Activated CD8-positive, alpha-beta memory T cell treated with anti-CD3 and anti-CD28 coated beads for 36 hours (primary cell): ENCODE data around the gene NUDT17. TPM values are rescaled to one million over a fixed set of nuclear protein-coding genes. Genes with fewer than 3 reads are reported as not detected.
"Not testable (repeated sequence)": the region's sequence is repeated elsewhere in the genome, so short reads cannot be mapped to it uniquely, and the experiment has no call there.

Experiments used
- CTCF ChIA-PET: fragments of 350-600 bp; sonication (Branson Sonifier 250); formaldehyde crosslinking; loops from one replicate; lab custom pipeline; 2021; ENCODE audit warnings: antibody characterized with exemption; lab: Charles Lee
- POLR2A ChIA-PET: fragments of 350-600 bp; sonication (Branson Sonifier 250); formaldehyde crosslinking; loops from one replicate; lab custom pipeline; 2021; ENCODE audit warnings: antibody characterized with exemption; lab: Charles Lee
- total RNA-seq, 2 experiments: library from RNA; stranded (reverse); gene quantifications; one replicate each; pipeline ENCODE4 v1.2.3, GENCODE V29; 2021

The NUDT17 gene, protein sequence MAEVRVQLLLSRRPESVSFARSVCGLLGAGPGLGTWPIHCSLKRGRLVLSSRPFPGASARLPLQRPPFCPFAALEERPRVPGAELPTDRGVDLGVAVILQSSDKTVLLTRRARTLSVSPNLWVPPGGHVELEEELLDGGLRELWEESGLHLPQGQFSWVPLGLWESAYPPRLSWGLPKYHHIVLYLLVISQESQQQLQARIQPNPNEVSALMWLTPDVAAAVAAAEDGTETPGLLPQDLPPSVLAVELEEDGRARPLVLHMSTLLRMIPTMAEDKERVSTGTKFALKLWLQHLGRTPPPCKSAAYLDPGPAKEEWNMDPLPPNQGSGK
- total RNA-seq = 1 to 10 TPM; 2.6 to 2.9 TPM

DNA sequence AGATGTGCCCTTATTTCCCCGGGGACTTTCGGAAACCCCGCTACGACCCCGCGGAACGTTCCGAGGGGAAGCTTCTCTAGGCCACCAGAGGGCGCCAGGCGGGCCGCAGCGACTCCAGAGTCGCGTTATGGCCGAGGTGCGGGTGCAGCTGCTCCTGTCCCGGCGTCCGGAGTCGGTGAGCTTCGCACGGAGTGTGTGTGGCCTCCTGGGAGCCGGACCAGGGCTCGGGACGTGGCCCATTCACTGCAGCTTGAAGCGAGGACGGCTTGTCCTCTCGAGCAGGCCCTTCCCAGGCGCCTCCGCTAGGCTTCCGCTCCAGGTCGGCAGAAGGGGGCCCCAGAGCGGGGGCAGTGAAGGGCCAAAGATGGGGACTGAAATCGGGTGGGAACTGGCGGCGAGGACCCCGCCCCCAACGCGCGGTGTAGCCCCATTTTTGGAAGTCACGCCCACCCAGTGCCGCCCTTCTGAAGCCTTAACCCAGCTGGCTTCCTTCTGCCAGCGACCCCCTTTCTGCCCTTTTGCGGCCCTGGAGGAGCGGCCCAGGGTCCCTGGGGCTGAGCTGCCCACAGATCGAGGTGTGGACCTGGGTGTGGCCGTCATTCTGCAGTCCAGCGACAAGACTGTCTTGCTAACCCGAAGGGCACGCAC lies at the start of gene NUDT17:
Gene NUDT17, plus strand, starts transcription at position 117 of the 648 bp plus-strand sequence. Its CDS starts 11 bp downstream, at position 128.
- POLR2A ChIA-PET = interaction anchor here (0.6 to 4.4 kb wide), 9 partner anchors 13 to 121 kb away, joined by 3 to 43 read pairs (median 4); partner anchors contain the start of genes ITGA10, LIX1L, PEX11B and PIAS3
- CTCF ChIA-PET = interaction anchor here (0.9 to 5.4 kb wide), 31 partner anchors 8 to 195 kb away, joined by 3 to 75 read pairs (median 5); partner anchors contain the start of genes ANKRD35, ITGA10, LIX1L and PEX11B

DNA sequence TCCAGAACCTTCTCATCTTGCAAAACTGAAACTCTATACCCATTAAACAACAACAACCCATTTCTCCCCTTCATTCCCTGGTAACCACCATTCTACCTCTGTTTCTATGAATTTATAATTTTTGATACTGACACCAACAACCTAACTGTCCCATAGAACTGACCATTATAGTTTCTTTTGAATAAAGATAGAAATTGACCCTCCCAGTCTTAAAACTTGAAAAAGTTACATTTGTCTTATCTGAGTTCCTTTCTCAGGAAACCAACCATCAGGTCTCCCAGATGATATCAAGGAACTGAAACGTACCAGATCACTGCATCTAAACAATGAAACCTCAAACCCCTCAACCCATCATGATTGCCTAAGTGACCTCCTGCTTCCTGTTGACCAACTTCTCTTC lies 48.7 kb upstream of the NUDT17 start:
- POLR2A ChIA-PET = no interaction called here
- CTCF ChIA-PET = no interaction called here

DNA sequence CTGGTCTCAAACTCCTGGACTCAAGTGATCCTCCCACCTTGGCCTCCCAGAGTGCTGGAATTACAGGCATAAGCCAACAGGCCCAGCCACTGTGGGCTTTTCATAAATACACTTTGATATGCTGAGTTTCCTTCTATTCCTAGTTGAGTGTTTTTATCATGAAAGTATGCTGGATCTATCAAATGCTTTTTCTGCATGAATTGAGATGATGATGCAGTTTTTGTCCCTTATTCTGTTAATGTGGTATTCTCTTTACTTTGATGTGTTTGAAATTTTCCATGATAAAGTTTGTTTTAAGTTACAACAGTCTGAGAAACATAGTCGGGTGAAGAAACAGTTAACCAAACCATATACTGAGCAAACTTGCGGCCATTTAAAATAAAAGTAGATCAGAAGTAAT lies 45.6 kb upstream of the NUDT17 start:
- CTCF ChIA-PET = no interaction called here
- POLR2A ChIA-PET = no interaction called here

DNA sequence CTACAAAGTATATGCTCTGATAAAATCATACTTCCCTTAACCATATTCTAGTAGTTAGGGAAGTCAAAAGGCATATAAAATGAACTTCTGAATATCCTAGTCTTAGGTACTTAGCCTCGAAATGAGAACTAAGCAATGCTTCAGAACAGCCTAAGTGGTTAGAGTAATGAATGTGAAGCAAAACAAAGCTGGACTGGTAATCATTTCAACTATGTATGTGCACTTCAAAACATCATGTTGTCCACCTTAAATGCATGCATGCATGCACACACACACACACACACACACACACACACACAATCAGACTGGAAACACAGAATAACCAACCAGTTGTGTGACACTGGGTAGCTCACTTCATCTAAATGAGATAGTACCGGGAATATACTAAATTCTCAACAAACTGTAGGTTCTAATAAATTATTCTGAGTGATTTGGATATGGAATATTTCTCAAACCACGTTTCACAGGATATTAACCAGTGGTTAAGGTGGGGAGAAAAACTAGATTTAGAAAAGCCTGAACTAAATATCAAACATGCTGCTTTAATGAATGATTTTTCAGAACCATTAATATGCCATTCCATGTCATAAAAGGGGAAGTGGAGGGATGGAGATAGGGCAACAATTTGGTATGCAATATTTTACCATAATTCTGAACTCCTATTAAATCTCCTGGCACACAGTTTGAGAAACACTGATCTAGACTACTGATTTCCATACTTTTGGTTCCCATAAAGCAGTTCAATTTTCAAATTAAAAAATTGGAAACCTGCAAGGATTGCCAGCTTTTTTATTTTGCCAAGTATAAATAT lies 41.0 kb upstream of the NUDT17 start:
- CTCF ChIA-PET = no interaction called here
- POLR2A ChIA-PET = no interaction called here

GRCh38 chr1:145805057-145805456 lies 40.4 kb upstream of the NUDT17 start:
- CTCF ChIA-PET = no interaction called here

DNA sequence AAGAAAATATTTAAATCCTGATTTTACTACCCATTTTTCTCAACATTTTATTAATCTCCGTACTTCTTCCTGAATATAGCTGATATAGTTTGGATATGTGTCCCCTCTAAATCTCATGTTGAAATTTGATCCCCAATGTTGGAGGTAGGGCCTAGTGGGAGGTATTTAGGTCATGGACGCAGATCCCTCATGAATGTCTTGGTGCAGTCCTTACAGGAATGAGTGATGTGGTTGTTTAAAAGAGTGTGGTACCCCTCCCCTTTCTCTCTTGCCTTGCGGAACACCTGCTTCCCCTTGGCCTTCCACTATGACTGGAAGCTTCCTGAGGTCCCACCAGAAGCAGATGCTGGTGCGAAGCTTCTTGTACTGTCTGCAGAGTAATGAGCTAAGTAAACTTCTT lies 39.0 kb upstream of the NUDT17 start:
- CTCF ChIA-PET = no interaction called here
- POLR2A ChIA-PET = no interaction called here

More at GRCh38 chr1:145805057-145805456, 40.4 kb upstream of the NUDT17 start:
- POLR2A ChIA-PET = no interaction called here

DNA sequence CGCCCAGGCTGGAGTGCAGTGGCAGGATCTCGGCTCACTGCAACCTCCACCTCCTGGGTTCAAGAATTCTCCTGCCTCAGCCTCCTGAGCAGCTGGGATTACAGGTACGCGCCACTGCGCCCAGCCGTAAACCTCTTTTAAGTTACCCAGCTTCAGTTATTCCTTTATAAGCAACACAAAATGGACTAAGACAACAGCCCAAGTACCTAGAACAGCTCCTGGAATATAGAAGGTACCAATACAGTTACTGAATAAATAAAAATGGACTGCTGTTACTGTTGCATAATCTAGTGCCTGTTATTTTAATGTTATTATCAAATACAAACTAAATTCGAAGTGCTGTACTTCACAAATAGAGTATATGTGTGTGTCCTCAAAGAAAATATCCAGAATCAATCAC lies 38.6 kb upstream of the NUDT17 start:
- POLR2A ChIA-PET = no interaction called here

GRCh38 chr1:145812977-145813810 lies 32.2 kb upstream of the NUDT17 start:
- CTCF ChIA-PET, POLR2A ChIA-PET: not testable (repeated sequence)

More for the DNA sequence above, 38.6 kb upstream of the NUDT17 start:
- CTCF ChIA-PET = no interaction called here

GRCh38 chr1:145818095-145818494 lies 27.3 kb upstream of the NUDT17 start:
- CTCF ChIA-PET, POLR2A ChIA-PET: not testable (repeated sequence)

DNA sequence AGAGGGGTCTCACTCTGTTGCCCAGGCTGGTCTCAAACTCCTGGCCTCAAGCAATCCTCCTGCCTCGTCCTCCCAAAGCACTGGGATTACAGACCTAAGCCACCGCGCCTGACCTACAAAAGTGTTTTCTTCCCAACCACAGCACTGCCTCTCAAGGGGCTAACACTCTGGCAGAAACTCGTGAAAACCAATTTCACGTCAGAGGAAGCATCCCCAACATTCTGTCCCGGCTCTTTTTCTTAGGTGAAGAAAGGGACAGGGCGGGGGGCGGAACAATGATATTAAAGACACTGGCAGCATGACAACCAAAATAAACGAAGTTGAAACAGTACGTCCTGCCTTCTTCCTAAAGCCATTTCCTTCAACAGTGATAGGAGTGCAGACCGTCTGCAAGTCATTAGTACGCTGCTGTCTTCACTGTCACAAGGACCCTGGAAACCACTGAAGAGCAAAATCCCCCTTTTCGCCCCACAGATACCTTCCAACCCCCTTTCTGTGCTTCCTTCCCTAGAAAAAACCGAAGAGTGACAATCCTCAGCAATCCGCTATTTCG lies 22.6 kb upstream of the NUDT17 start:
- POLR2A ChIA-PET = not testable (repeated sequence)

DNA sequence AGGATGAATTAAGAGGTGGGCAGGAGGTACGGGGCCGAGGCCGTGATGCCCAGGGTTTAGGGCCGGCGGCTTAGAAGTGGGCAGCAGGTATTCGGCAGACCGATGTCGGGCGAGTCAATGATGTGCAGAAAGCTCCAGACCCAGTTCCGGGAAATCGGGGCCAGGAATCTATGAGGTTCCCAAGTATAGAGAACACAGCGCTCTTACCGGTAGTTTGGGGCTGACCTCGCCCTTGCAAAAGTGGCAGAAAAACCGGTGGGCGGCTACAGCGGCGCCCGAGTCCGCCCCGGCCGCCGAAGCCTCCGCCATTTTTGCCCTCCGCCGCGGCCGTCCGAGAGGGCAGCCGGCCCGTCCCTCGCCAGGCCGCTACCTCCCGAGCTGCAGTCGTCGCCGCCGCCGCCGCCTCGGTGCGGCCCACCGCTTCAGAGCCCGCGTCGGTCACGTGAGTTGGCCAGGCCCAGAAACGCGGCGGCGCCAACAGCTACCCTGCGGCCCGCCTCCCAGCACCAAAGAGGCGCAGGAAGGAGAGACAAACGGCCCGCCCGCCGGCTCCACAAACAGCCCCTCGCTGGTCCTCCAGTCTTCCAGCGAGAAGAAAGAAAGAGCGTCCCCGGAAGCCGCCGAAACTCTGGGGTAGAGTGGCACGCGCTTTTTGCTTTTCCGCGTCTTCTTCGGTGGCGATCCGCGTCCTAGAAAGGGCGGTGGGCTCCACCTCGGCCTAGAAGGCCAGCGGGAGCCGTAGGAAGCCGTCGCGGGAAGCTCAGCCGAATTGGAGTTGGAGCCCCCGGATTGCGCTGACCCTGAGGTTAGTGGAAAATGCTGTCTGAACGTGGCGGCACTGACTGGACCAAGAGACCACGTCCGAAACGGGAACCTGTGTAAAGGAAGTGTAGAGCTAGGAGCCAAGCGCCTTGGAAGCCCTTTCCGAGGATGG lies 21.6 kb upstream of the NUDT17 start, which contains the start of the genes POLR3C and RNF115:
Gene POLR3C, plus strand, starts transcription at position 636 of the 934 bp plus-strand sequence. CDS start 1,577 bp downstream, outside the sequence.
Gene RNF115, minus strand, starts transcription at position 531 of the 934 bp plus-strand sequence. Its CDS starts 222 bp downstream, at position 309.
- ChIA-PET CTCF (interaction anchor here (0.9 to 3.2 kb wide), 3 partner anchors 21 to 68 kb away, joined by 3 to 16 read pairs (median 3); partner anchors contain the start of gene NUDT17), POLR2A (interaction anchor here (0.7 to 1.8 kb wide), 5 partner anchors 16 to 104 kb away, joined by 3 to 9 read pairs (median 3); partner anchors contain the start of genes NUDT17, PIAS3 and RBM8A)

More for the DNA sequence above, 22.6 kb upstream of the NUDT17 start:
- CTCF ChIA-PET = not testable (repeated sequence)

DNA sequence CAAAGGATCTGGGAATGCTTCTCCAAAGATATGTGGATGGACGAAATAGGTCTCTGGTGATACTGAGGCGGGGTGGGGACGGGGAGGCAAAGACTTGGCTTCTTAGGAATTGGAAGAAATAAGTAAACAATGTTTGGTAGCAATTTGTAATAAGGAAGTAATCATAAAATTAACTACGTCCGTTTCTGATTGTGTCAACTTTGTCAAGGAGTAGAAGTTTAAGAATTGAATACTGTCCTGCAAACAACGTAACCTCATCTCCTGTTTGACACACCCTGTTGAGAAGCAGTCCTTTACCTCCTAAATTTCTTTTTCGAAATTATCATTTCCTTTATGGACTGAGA lies 21.0 kb upstream of the NUDT17 start:
- ChIA-PET POLR2A (interaction anchor here (0.7 to 1.8 kb wide), 4 partner anchors 17 to 103 kb away, joined by 3 to 9 read pairs (median 3); partner anchors contain the start of genes PIAS3 and RBM8A), CTCF (interaction anchor here (0.9 to 3.2 kb wide), 3 partner anchors 21 to 69 kb away, joined by 3 to 16 read pairs (median 3); partner anchors contain the start of gene NUDT17)

DNA sequence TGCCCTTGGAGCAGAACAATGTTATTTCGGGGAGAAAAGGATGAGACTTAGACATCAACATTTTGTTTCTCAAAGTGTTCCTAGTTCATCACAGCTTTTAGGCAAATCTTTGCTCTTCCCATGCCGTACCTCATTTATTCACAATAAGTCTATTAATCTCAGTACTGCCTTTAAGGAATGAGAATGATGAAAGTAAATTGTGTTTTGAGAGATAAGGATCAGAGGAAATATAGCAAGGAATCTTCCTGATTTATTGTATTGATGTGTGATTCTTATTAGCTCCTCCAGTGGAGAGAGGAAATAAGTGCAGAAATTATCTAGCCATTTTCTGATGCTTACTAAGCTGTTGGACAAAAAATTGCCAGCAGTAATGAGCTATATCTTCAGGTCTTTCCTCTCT lies 19.4 kb upstream of the NUDT17 start:
- ChIA-PET CTCF (interaction anchor here (3.2 kb wide), 1 partner anchor 19 kb away, joined by 16 read pairs; the partner anchor contains the start of gene NUDT17), POLR2A (interaction anchor here (0.5 to 0.7 kb wide), 2 partner anchors 46 to 73 kb away, joined by 3 to 19 read pairs; no protein-coding TSS in a partner anchor)

DNA sequence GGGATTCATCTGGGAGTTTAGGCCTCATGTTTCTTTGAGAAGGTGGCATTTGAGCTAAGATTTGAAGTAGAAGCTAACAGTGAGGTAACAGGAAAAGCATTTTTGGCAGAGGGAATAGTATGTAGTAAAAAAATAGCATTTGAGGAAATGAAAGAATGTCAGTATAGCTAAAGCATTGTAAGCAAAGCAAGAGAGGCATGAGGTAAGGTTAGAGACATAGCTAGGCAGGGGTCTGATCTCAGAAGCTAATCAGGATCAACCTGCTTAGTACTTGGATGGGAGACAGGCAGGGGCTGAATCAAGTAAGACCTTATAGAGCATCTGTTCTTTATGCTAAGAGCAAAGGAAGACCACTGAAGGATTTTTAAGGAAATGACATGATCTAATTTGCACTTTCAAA lies 17.5 kb upstream of the NUDT17 start:
- ChIA-PET POLR2A (interaction anchor here (1.1 kb wide), 1 partner anchor 17 kb away, joined by 5 read pairs; no protein-coding TSS in a partner anchor), CTCF (interaction anchor here (1.3 to 1.8 kb wide), 2 partner anchors 17 to 149 kb away, joined by 5 to 8 read pairs; partner anchors contain the start of gene NUDT17)

DNA sequence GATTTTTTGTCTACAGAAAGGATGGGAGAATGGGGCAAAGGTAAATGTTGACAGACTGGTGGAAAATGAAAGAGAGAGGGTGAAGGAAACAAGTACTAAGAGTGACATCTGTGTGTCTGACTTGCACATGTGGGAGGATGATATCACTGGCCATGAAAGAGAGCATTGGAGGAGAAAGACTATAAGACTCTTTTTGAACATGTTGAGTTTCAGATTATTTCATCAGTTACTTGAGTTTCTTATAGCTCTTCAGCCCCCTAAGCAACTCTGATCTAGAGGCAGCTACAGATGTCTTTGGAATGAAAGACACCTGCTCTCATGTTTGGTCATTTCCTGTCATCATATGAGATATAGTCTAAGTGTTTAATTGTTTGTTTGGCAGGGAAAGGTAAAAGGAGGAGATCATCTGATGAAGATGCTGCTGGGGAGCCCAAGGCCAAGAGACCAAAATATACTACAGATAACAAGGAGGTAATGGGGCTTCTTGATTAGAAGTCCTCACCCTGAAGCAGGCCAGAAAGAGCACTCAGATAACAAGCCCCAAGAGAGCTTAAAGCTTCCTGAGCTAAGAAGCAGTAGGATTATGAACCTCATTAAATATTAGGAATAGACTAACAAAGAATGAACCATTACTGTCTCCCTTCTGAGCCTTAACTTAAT lies 16.9 kb upstream of the NUDT17 start:
- ChIA-PET POLR2A (interaction anchor here (1.1 kb wide), 2 partner anchors 16 to 17 kb away, joined by 3 to 5 read pairs; partner anchors contain the start of gene NUDT17), CTCF (interaction anchor here (1.3 to 1.8 kb wide), 2 partner anchors 17 to 149 kb away, joined by 5 to 8 read pairs; partner anchors contain the start of gene NUDT17)

DNA sequence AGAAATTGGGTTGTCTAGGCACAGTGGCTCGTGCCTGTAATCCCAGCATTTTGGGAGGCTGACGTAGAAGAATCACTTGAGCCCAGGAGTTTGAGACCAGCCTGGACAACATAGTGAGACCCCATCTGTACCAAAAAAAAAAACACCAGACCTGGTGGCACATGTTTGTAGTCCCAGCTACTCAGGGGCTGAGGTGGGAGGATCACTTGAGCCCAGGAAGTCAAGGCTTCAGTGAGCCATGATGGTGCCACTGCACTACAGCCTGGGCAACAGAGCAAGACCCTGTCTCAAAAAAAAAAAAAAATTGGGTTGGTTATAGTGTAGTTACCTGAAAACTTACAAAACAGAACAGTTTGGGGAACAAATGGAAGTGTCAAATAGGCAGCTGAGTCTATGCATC lies 14.6 kb upstream of the NUDT17 start:
- CTCF ChIA-PET, POLR2A ChIA-PET: not testable (repeated sequence)
